ENCODE measurements around the gene BOK. TPM values are rescaled to one million over a fixed set of nuclear protein-coding genes. Genes with fewer than 3 reads are reported as not detected.
A peak's percentile ranks its signal among the peaks of the same experiment; 100 is the strongest.

BOK gene
- total and polyA plus RNA-seq, 4 donors, result 11.8 to 44.3 (median 29.1) TPM

DNA sequence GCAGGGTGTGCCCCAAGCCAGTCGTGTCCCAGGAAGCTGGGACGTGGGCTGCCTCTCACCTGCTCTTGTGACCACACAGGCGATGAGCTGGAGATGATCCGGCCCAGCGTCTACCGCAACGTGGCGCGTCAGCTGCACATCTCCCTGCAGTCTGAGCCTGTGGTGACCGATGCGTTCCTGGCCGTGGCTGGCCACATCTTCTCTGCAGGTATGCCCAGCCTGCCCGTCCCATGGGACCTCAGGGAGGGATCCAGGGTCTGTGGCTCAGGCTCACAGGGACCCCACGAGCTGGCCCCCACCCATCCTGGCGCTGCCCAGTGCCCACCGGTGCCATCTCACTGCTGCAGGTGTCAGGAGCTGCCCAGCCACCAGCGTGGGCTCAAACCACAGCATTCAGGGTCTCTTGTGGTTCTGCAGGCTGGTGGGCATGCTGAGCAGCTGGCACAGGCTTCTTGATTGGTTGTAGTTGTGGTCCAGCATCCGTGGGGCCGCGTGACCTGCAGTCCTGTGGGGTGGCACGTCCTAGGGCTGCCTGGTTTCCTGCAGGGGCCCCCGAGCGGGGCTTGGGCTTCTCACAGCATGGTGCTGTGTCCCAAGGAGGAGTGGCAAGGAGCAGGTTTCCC lies 3.8 kb downstream of the BOK start:
- no peak overlapping the region for H3K9ac ChIP-seq (ENCODE audit: insufficient read depth in 1 of 2, low read length in 2 of 2)
- H3K36me3 ChIP-seq (ENCODE audit: control insufficient read depth in 4 of 4, insufficient read depth in 4 of 4, low read length in 4 of 4), result peaks cover 0 to 8% (median 2%) of the 10 kb centered on the region in 4 donors
- ATAC-seq (ENCODE audit: insufficient read depth, low FRiP score) (no peak), DNase-seq (no peak)
- H3K4me3 ChIP-seq, result no peak overlapping the region
- H3K27ac ChIP-seq (ENCODE audit: low read depth in 1 of 2, low read length in 1 of 2), result peak overlapping the region in 1 of 2 donors; percentile 8
- no peaks in the 10 kb centered on the region for H3K27me3 ChIP-seq (ENCODE audit: control insufficient read depth in 3 of 3, insufficient read depth in 3 of 3, low read length in 2 of 3)
- no peak for TF ChIP-seq CTCF (IDR thresholded peaks at IDR 0.05; ENCODE audit: control extremely low read depth, extremely low read depth)
- WGBS, 2 donors, result 81 to 87% methylated on average over 23 of the region's 23 CpGs
- no peaks in the 10 kb centered on the region for H3K9me3 ChIP-seq (ENCODE audit: control insufficient read depth in 4 of 4, insufficient read depth in 3 of 4, low read length in 3 of 4)
- H3K4me1 ChIP-seq (ENCODE audit: control insufficient read depth in 5 of 5, insufficient read depth in 5 of 5, low read length in 5 of 5), result peaks cover 0 to 36% (median 18%) of the 10 kb centered on the region in 5 donors

- Histone ChIP-seq H3K9ac (ENCODE audit: insufficient read depth in 1 of 2, low read length in 2 of 2) (no peak overlapping the region), H3K4me3 (no peak overlapping the region), H3K27me3 (ENCODE audit: control insufficient read depth in 3 of 3, insufficient read depth in 3 of 3, low read length in 2 of 3) (no peaks in the 10 kb centered on the region), H3K27ac (ENCODE audit: low read depth in 1 of 2, low read length in 1 of 2) (peak overlapping the region in 1 of 2 donors; percentile 2), H3K4me1 (ENCODE audit: control insufficient read depth in 5 of 5, insufficient read depth in 5 of 5, low read length in 5 of 5) (peaks cover 0 to 35% (median 18%) of the 10 kb centered on the region in 5 donors), H3K36me3 (ENCODE audit: control insufficient read depth in 4 of 4, insufficient read depth in 4 of 4, low read length in 4 of 4) (peaks cover 0 to 8% (median 3%) of the 10 kb centered on the region in 4 donors), H3K9me3 (ENCODE audit: control insufficient read depth in 4 of 4, insufficient read depth in 3 of 4, low read length in 3 of 4) (no peaks in the 10 kb centered on the region)
- 82 to 85% methylated on average over 13 of the region's 13 CpGs for WGBS, 2 donors
- DNase-seq (no peak), ATAC-seq (ENCODE audit: insufficient read depth, low FRiP score) (no peak)
- no peak for TF ChIP-seq CTCF (IDR thresholded peaks at IDR 0.05; ENCODE audit: control extremely low read depth, extremely low read depth)
Measured at GRCh38 chr2:241563031-241563507, 4.5 kb downstream of the BOK start.

DNA sequence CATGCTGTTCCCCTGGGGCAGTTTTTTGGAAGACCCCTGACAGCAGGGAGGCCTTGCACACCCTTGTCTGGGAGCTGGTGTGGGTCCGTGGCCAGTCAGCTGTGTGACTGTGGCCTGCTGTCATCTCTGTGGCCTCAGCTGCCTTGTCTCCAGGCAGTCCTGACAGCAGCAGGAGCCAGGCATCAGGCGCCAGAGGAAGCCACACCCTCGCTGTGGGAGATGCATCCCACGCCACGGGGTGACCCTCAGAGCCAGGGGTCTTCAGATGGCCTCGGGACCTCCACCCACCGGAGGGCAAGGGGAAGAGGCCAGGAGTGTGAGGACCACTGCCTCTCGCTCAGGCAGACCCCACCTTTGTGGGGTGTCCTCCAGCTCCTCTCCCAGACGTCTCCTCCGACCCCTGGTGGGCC lies 5.0 kb downstream of the BOK start:
- no peak overlapping the region for H3K9ac ChIP-seq (ENCODE audit: insufficient read depth in 1 of 2, low read length in 2 of 2)
- H3K4me1 ChIP-seq (ENCODE audit: control insufficient read depth in 5 of 5, insufficient read depth in 5 of 5, low read length in 5 of 5), result peaks cover 0 to 31% (median 18%) of the 10 kb centered on the region in 5 donors
- no peak for TF ChIP-seq CTCF (IDR thresholded peaks at IDR 0.05; ENCODE audit: control extremely low read depth, extremely low read depth)
- H3K27ac ChIP-seq (ENCODE audit: low read depth in 1 of 2, low read length in 1 of 2), result peak overlapping the region in 1 of 2 donors; percentile 3
- no peak overlapping the region for H3K4me3 ChIP-seq
- H3K36me3 ChIP-seq (ENCODE audit: control insufficient read depth in 4 of 4, insufficient read depth in 4 of 4, low read length in 4 of 4), result peaks cover 0 to 8% (median 3%) of the 10 kb centered on the region in 4 donors
- WGBS, 2 donors, result 73 to 86% methylated on average over 8 to 10 of the region's 10 CpGs
- H3K9me3 ChIP-seq (ENCODE audit: control insufficient read depth in 4 of 4, insufficient read depth in 3 of 4, low read length in 3 of 4), result no peaks in the 10 kb centered on the region
- DNase-seq, result no peak
- no peak for ATAC-seq (ENCODE audit: insufficient read depth, low FRiP score)
- H3K27me3 ChIP-seq (ENCODE audit: control insufficient read depth in 3 of 3, insufficient read depth in 3 of 3, low read length in 2 of 3), result no peaks in the 10 kb centered on the region

Measured in lung (tissue), 12 donors.